Adrenal gland (tissue), 12 donors: ENCODE data around the gene STK31. TPM values are rescaled to one million over a fixed set of nuclear protein-coding genes. Genes with fewer than 3 reads are reported as not detected.
"Not testable (repeated sequence)": the region's sequence is repeated elsewhere in the genome, so short reads cannot be mapped to it uniquely, and the experiment has no call there.

Experiments
- DNase-seq, 7 donors: peaks; one replicate each; pipeline ENCODE4 v3.0.0-alpha.2; 2019 to 2020
- H3K27ac ChIP-seq, 5 donors: fragments of 200-600 bp; sonication (generic) in 4 of 5; 1 replicate in 3 of 5; 2 replicates in 2 of 5; pipeline versions ENCODE4 v1.5.1 to v1.8.0; 2016 to 2020; ENCODE audit warnings: mild to moderate bottlenecking in 1 of 5
- H3K27me3 ChIP-seq: fragments of 200-600 bp; 2 replicates; pipeline ENCODE4 v1.8.0; 2021
- H3K36me3 ChIP-seq, 2 donors: fragments of 200-600 bp; replicated peaks in 1 of 2; 1 replicate in 1 of 2; 2 replicates in 1 of 2; pipeline versions ENCODE4 v1.5.1 to v1.8.0; 2018 to 2022
- H3K4me1 ChIP-seq, 2 donors: fragments of 200-600 bp; replicated peaks in 1 of 2; 1 replicate in 1 of 2; 2 replicates in 1 of 2; pipeline versions ENCODE4 v1.5.1 to v1.8.0; 2018 to 2021
- H3K4me3 ChIP-seq, 4 donors: fragments of 200-600 bp; sonication (generic) in 3 of 4; one replicate each; pipeline ENCODE4 v1.5.1; 2016 to 2018
- H3K9me3 ChIP-seq, 3 donors: fragments of 200-600 bp; sonication (generic) in 1 of 3; replicated peaks in 1 of 3; 1 replicate in 2 of 3; 2 replicates in 1 of 3; pipeline versions ENCODE4 v1.5.1 to v1.8.0; 2016 to 2021
- CTCF ChIP-seq, 6 experiments: fragments of 450-650 bp in 4 of 6; fragments of 200-600 bp in 2 of 6; sonication (generic) in 1 of 6; IDR thresholded peaks; 1 replicate in 5 of 6; 2 replicates in 1 of 6; pipeline versions ENCODE4 v1.5.1 to v1.8.0; 2016 to 2021; ENCODE audit warnings: antibody characterized with exemption in 6 of 6, mild to moderate bottlenecking in 2 of 6, moderate library complexity in 1 of 6
- POLR2A ChIP-seq, 2 donors: fragments of 450-650 bp; IDR thresholded peaks; one replicate each; pipeline ENCODE4 v1.6.1; 2017; ENCODE audit warnings: antibody characterized with exemption in 2 of 2, mild to moderate bottlenecking in 2 of 2, moderate library complexity in 1 of 2
- WGBS, 4 donors: extraction: QIAGEN DNeasy Blood & Tissue Kit in 2 of 4; methylation state at CpG; one replicate each; pipeline versions ENCODE4 v1.1.5 to v1.1.7; 2013 to 2017; 5-methylcytosine and 5-hydroxymethylcytosine counted together
- intact Hi-C, 2 donors: fragments of 100-400 bp; cut with DNase I; formaldehyde crosslinking; loops; one replicate each; pipeline versions ENCODE4 v1.14.1 to v1.15.0; 2022 to 2023
- polyA plus RNA-seq, 3 donors: library from polyadenylated mRNA; stranded (reverse); fragments of 200-250 nt in 2 of 3; fragments of 350-450 nt in 1 of 3; fragmentation: Illumina TruSeq in 1 of 3; extraction: RNeasy Lipid Tissue Mini Kit (QIAGEN cat#74804) in 1 of 3; gene quantifications; one replicate each; pipeline ENCODE4 v1.2.3, GENCODE V29; 2013 to 2014
- total RNA-seq, 9 donors: library from RNA; depleted of rRNA in 4 of 9; stranded (reverse); fragments of >200 nt in 4 of 9; fragments of 120-200 nt in 1 of 9; fragmentation: NEBNext Ultra II Directional in 1 of 9; extraction: Animal tissue kit (Norgen Biotek cat#: 25700) in 1 of 9; gene quantifications; one replicate each; pipeline versions ENCODE4 v1.1.0 to v1.2.4, GENCODE V29; 2013 to 2023
- donor health status: healthy with polysubstance abuse.
- donor health status: Bipolar disorder and iron deficiency.
- donor health status: DM: yes; HTN: yes; CAD: no.
- donor health status: DM: no; HTN: no; CAD: no.
- donor health status: DM: no; HTN: no; CAD: no.
- donor health status: DM: yes; HTN: yes; CAD: no.

The STK31 gene
- total and polyA plus RNA-seq, 12 donors: 0.22 to 0.78 (median 0.39) TPM; not detected in 4

- Histone ChIP-seq H3K27me3 (no peaks in the 10 kb centered on the region), H3K36me3 (no peaks in the 10 kb centered on the region), H3K4me3 (no peak overlapping the region), H3K9me3 (no peaks in the 10 kb centered on the region), H3K27ac (no peak overlapping the region), H3K4me1 (no peaks in the 10 kb centered on the region)
- no peak for TF ChIP-seq POLR2A (IDR thresholded peaks at IDR 0.05)
- intact Hi-C loops: no loop called here
- DNase-seq: no peak
- 65 to 80% (median 73%) methylated on average over 1 of the region's 1 CpG for WGBS, 4 donors
These were observed 94.7 kb downstream of the STK31 start for GRCh38 chr7:23804707-23805106.

GRCh38 chr7:23808421-23808820, 98.4 kb downstream of the STK31 start:
- Histone ChIP-seq H3K27ac (no peak overlapping the region), H3K9me3 (no peaks in the 10 kb centered on the region), H3K4me1 (no peaks in the 10 kb centered on the region), H3K27me3 (no peaks in the 10 kb centered on the region), H3K4me3 (no peak overlapping the region), H3K36me3 (no peaks in the 10 kb centered on the region)
- WGBS, 4 donors: 55 to 73% (median 65%) methylated on average over 3 of the region's 3 CpGs
- intact Hi-C loops: no loop called here
- no peak for DNase-seq
- no peak for TF ChIP-seq CTCF (IDR thresholded peaks at IDR 0.05)
- no peak for TF ChIP-seq POLR2A (IDR thresholded peaks at IDR 0.05)

- no peaks in the 10 kb centered on the region for H3K4me1 ChIP-seq
- no peak overlapping the region for H3K4me3 ChIP-seq
- 68 to 84% (median 79%) methylated on average over 1 of the region's 1 CpG for WGBS, 4 donors
- intact Hi-C loops: no loop called here
- H3K27ac ChIP-seq: no peak overlapping the region
- no peak for DNase-seq
- no peaks in the 10 kb centered on the region for H3K36me3 ChIP-seq
- H3K27me3 ChIP-seq: no peaks in the 10 kb centered on the region
- H3K9me3 ChIP-seq: no peaks in the 10 kb centered on the region
- TF ChIP-seq CTCF (IDR thresholded peaks at IDR 0.05): no peak
- no peak for TF ChIP-seq POLR2A (IDR thresholded peaks at IDR 0.05)
These were observed 100.1 kb downstream of the STK31 start for GRCh38 chr7:23810099-23810498.

- no peaks in the 10 kb centered on the region for H3K4me1 ChIP-seq
- no peak for TF ChIP-seq POLR2A (IDR thresholded peaks at IDR 0.05)
- TF ChIP-seq CTCF (IDR thresholded peaks at IDR 0.05): peak in 1 of 6 experiments; percentile 27
- intact Hi-C loops: no loop called here
- DNase-seq: no peak
- no peak overlapping the region for H3K27ac ChIP-seq
- no peaks in the 10 kb centered on the region for H3K36me3 ChIP-seq
- 86 to 100% (median 92%) methylated on average over 1 of the region's 1 CpG for WGBS, 4 donors
- H3K9me3 ChIP-seq: no peaks in the 10 kb centered on the region
- H3K27me3 ChIP-seq: no peaks in the 10 kb centered on the region
- no peak overlapping the region for H3K4me3 ChIP-seq
These were observed 101.5 kb downstream of the STK31 start for GRCh38 chr7:23811540-23811939.

GRCh38 chr7:23828125-23828524, 118.1 kb downstream of the STK31 start:
- H3K27me3 ChIP-seq, H3K27ac ChIP-seq, DNase-seq, H3K36me3 ChIP-seq, H3K4me3 ChIP-seq, H3K4me1 ChIP-seq, intact Hi-C loops, H3K9me3 ChIP-seq: not testable (repeated sequence)
- 74 to 95% (median 88%) methylated on average over 6 to 10 of the region's 10 CpGs for WGBS, 4 donors

GRCh38 chr7:23832733-23833132, 122.7 kb downstream of the STK31 start:
- H3K4me3 ChIP-seq, DNase-seq, H3K27ac ChIP-seq, intact Hi-C loops, H3K36me3 ChIP-seq, H3K9me3 ChIP-seq, H3K4me1 ChIP-seq, H3K27me3 ChIP-seq: not testable (repeated sequence)
- WGBS, 4 donors: 54 to 67% (median 61%) methylated on average over 4 of the region's 4 CpGs
